Trophoblast cell (in vitro differentiated cells and primary cell): Measurements from ENCODE around the gene KCNK18.

Experiments used
- DNase-seq, 2 donors: peaks; one replicate each; pipeline ENCODE4 v3.0.0-alpha.2; 2016
- H2AFZ ChIP-seq: 2 replicates; pipeline ENCODE4 v1.6.1; 2013; ENCODE audit warnings: low read length, moderate library complexity, mild to moderate bottlenecking; ENCODE audit not compliant: insufficient read depth, poor library complexity
- H2AK5ac ChIP-seq: 2 replicates; pipeline ENCODE4 v1.6.1; 2013; ENCODE audit warnings: mild to moderate bottlenecking, low read length
- H2BK120ac ChIP-seq: 2 replicates; pipeline ENCODE4 v1.6.1; 2013; ENCODE audit warnings: low read length, mild to moderate bottlenecking, moderate library complexity; ENCODE audit not compliant: insufficient read depth, poor library complexity
- H2BK12ac ChIP-seq: 2 replicates; pipeline ENCODE4 v1.6.1; 2013; ENCODE audit warnings: mild to moderate bottlenecking, low read length, moderate library complexity
- H2BK5ac ChIP-seq: 2 replicates; pipeline ENCODE4 v1.6.1; 2013; ENCODE audit warnings: low read length, low read depth, moderate library complexity, mild to moderate bottlenecking; ENCODE audit not compliant: poor library complexity
- H3K14ac ChIP-seq: 2 replicates; pipeline ENCODE4 v1.6.1; 2013; ENCODE audit warnings: mild to moderate bottlenecking, low read length
- H3K18ac ChIP-seq: 2 replicates; pipeline ENCODE4 v1.6.1; 2013; ENCODE audit warnings: mild to moderate bottlenecking, low read length
- H3K23ac ChIP-seq: 2 replicates; pipeline ENCODE4 v1.6.1; 2013; ENCODE audit warnings: low read length
- H3K27ac ChIP-seq: 2 replicates; pipeline ENCODE4 v1.5.1; 2013; ENCODE audit warnings: low read depth, mild to moderate bottlenecking, inconsistent platforms, low read length, moderate library complexity
- H3K27me3 ChIP-seq: 2 replicates; pipeline ENCODE4 v1.6.1; 2013; ENCODE audit warnings: inconsistent platforms, mild to moderate bottlenecking, low read length, moderate library complexity; ENCODE audit not compliant: insufficient read depth
- H3K36me3 ChIP-seq, 2 experiments: 1 replicate in 1 of 2; 2 replicates in 1 of 2; pipeline ENCODE4 v1.6.1; 2013; ENCODE audit warnings: low read length in 2 of 2, mild to moderate bottlenecking in 2 of 2, moderate library complexity in 1 of 2; ENCODE audit not compliant: insufficient read depth in 2 of 2, control insufficient read depth in 1 of 2
- H3K4ac ChIP-seq: 2 replicates; pipeline ENCODE4 v1.6.1; 2013; ENCODE audit warnings: low read depth, mild to moderate bottlenecking, low read length, moderate library complexity
- H3K4me1 ChIP-seq, 2 experiments: 1 replicate in 1 of 2; 2 replicates in 1 of 2; pipeline ENCODE4 v1.6.1; 2013; ENCODE audit warnings: low read length in 2 of 2, mild to moderate bottlenecking in 2 of 2, moderate library complexity in 1 of 2; ENCODE audit not compliant: insufficient read depth in 2 of 2, control insufficient read depth in 1 of 2
- H3K4me2 ChIP-seq: 2 replicates; pipeline ENCODE4 v1.6.1; 2013; ENCODE audit warnings: inconsistent platforms, mild to moderate bottlenecking, low read length, moderate library complexity
- H3K4me3 ChIP-seq: 2 replicates; pipeline ENCODE4 v1.5.1; 2013; ENCODE audit warnings: mild to moderate bottlenecking, low read depth, low read length, inconsistent platforms
- H3K79me1 ChIP-seq: one replicate; pipeline ENCODE4 v1.6.1; 2013; ENCODE audit warnings: low read length
- H3K79me2 ChIP-seq: 2 replicates; pipeline ENCODE4 v1.6.1; 2013; ENCODE audit warnings: low read length, mild to moderate bottlenecking; ENCODE audit not compliant: control insufficient read depth, insufficient read depth, poor library complexity
- H3K9ac ChIP-seq: 2 replicates; pipeline ENCODE4 v1.6.1; 2013; ENCODE audit warnings: mild to moderate bottlenecking, low read length
- H3K9me3 ChIP-seq: 2 replicates; pipeline ENCODE4 v1.6.1; 2013; ENCODE audit warnings: low read depth, mild to moderate bottlenecking, control low read depth, inconsistent platforms, low read length; ENCODE audit not compliant: insufficient read depth
- H4K12ac ChIP-seq: 2 replicates; pipeline ENCODE4 v1.6.1; 2013; ENCODE audit warnings: low read depth, mild to moderate bottlenecking, low read length, moderate library complexity
- H4K8ac ChIP-seq: 2 replicates; pipeline ENCODE4 v1.6.1; 2013; ENCODE audit warnings: low read depth, mild to moderate bottlenecking, low read length, moderate library complexity
- H4K91ac ChIP-seq: one replicate; pipeline ENCODE4 v1.6.1; 2013; ENCODE audit warnings: low read depth, mild to moderate bottlenecking, low read length, moderate library complexity
- WGBS: extraction: QIAGEN DNeasy Blood & Tissue Kit; methylation state at CpG from one replicate; pipeline ENCODE4 v1.1.7; 2013; ENCODE audit warnings: missing lambda C conversion rate; ENCODE audit not compliant: insufficient read length, insufficient coverage; ENCODE audit errors: extremely low coverage; 5-methylcytosine and 5-hydroxymethylcytosine counted together

Gene KCNK18

GRCh38 chr10:117254774-117255735, 57.8 kb downstream of the KCNK18 start:
- no peak overlapping the region for H3K4ac ChIP-seq
- no peak overlapping the region for H4K12ac ChIP-seq
- no peaks in the 10 kb centered on the region for H3K27me3 ChIP-seq

DNA sequence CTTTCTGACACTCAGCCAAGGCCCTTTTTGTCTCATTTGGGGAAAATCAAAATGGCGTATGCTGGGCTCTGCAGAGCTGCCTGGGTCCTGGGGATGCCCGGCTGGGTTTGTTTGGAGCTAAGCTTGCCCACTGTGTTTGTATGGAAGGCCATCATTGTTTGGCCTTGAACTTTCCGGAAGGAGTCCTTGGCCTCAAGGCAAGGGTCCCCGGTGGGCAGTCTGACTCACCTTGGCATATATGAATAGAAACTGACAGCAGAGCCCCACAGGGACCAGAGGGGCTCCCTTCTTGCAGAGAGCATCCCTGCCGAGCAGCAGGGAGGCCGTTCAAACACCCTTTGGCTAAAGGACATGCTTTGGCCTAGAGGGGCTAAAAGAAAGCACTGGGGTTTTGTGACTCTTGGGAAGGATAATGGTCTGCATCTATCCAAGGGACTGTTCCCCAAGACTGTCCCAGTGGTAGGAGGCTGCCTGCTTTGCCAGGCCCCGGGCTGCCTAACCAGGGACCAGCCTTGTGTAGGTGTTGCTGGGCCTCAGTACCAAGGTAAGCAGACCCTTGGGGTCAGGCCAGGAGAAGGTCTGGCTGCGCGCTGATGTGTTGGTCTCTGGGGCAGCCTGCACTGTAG, 58.7 kb downstream of the KCNK18 start:
- Histone ChIP-seq H3K27ac (no peak overlapping the region), H3K79me2 (no peaks in the 10 kb centered on the region), H3K27me3 (no peaks in the 10 kb centered on the region), H2AFZ (no peak overlapping the region), H3K79me1 (no peaks in the 10 kb centered on the region), H2AK5ac (no peak overlapping the region), H3K4me1 (peaks cover 0 to 4% of the 10 kb centered on the region in 2 experiments), H4K91ac (no peak overlapping the region), H4K8ac (no peak overlapping the region), H3K18ac (no peak overlapping the region), H3K23ac (no peak overlapping the region), H2BK5ac (no peak overlapping the region), H2BK120ac (no peak overlapping the region), H3K9me3 (no peaks in the 10 kb centered on the region), H3K9ac (no peak overlapping the region), H3K4me3 (no peak overlapping the region), H3K4ac (no peak overlapping the region), H3K36me3 (no peaks in the 10 kb centered on the region), H2BK12ac (no peak overlapping the region), H4K12ac (no peak overlapping the region), H3K4me2 (no peak overlapping the region), H3K14ac (no peak overlapping the region)
- no peak for DNase-seq
- WGBS: no CpG with 5 or more reads among the region's 9 CpGs

More at GRCh38 chr10:117254774-117255735, 57.8 kb downstream of the KCNK18 start:
- Histone ChIP-seq H3K18ac (no peak overlapping the region), H2AFZ (no peak overlapping the region), H3K27ac (no peak overlapping the region), H3K36me3 (no peaks in the 10 kb centered on the region), H4K8ac (no peak overlapping the region), H3K9me3 (no peaks in the 10 kb centered on the region), H4K91ac (no peak overlapping the region), H3K4me1 (no peaks in the 10 kb centered on the region), H3K4me2 (no peak overlapping the region), H3K9ac (no peak overlapping the region), H3K4me3 (no peak overlapping the region), H3K79me2 (no peaks in the 10 kb centered on the region), H3K79me1 (no peaks in the 10 kb centered on the region), H2BK12ac (no peak overlapping the region), H2BK120ac (no peak overlapping the region), H3K23ac (no peak overlapping the region), H2AK5ac (no peak overlapping the region), H2BK5ac (no peak overlapping the region), H3K14ac (no peak overlapping the region)
- WGBS: no CpG with 5 or more reads among the region's 26 CpGs
- DNase-seq: no peak

GRCh38 chr10:117256910-117257309, 59.6 kb downstream of the KCNK18 start:
- no peaks in the 10 kb centered on the region for H3K79me1 ChIP-seq
- peaks cover 0 to 4% of the 10 kb centered on the region in 2 experiments for H3K4me1 ChIP-seq
- H2BK120ac ChIP-seq: no peak overlapping the region
- no peak overlapping the region for H3K4me3 ChIP-seq
- H3K4ac ChIP-seq: no peak overlapping the region
- H2AK5ac ChIP-seq: no peak overlapping the region
- no peak overlapping the region for H3K4me2 ChIP-seq
- no peak overlapping the region for H4K91ac ChIP-seq
- no peak overlapping the region for H2BK5ac ChIP-seq
- no peak overlapping the region for H3K27ac ChIP-seq
- H3K9ac ChIP-seq: no peak overlapping the region
- H2AFZ ChIP-seq: no peak overlapping the region
- no peaks in the 10 kb centered on the region for H3K79me2 ChIP-seq
- H4K8ac ChIP-seq: no peak overlapping the region
- H3K18ac ChIP-seq: no peak overlapping the region
- no peaks in the 10 kb centered on the region for H3K9me3 ChIP-seq
- no CpG with 5 or more reads among the region's 10 CpGs for WGBS
- H4K12ac ChIP-seq: no peak overlapping the region
- no peak overlapping the region for H3K23ac ChIP-seq
- no peak overlapping the region for H3K14ac ChIP-seq
- DNase-seq: no peak
- no peaks in the 10 kb centered on the region for H3K36me3 ChIP-seq
- no peaks in the 10 kb centered on the region for H3K27me3 ChIP-seq
- no peak overlapping the region for H2BK12ac ChIP-seq

GRCh38 chr10:117257721-117258120, 60.4 kb downstream of the KCNK18 start:
- Histone ChIP-seq H3K9ac (no peak overlapping the region), H3K23ac (no peak overlapping the region)

More at GRCh38 chr10:117257721-117258120, 60.4 kb downstream of the KCNK18 start:
- H3K4me2 ChIP-seq: no peak overlapping the region
- DNase-seq: no peak
- H2BK12ac ChIP-seq: no peak overlapping the region
- H2BK120ac ChIP-seq: no peak overlapping the region
- H3K79me1 ChIP-seq: no peaks in the 10 kb centered on the region
- no CpG with 5 or more reads among the region's 3 CpGs for WGBS
- no peak overlapping the region for H3K14ac ChIP-seq
- H4K8ac ChIP-seq: no peak overlapping the region
- H2BK5ac ChIP-seq: no peak overlapping the region
- no peak overlapping the region for H4K91ac ChIP-seq
- H3K4me3 ChIP-seq: no peak overlapping the region
- no peak overlapping the region for H4K12ac ChIP-seq
- no peaks in the 10 kb centered on the region for H3K79me2 ChIP-seq
- no peak overlapping the region for H2AK5ac ChIP-seq
- H3K27ac ChIP-seq: no peak overlapping the region
- H3K18ac ChIP-seq: no peak overlapping the region
- H3K36me3 ChIP-seq: no peaks in the 10 kb centered on the region
- no peaks in the 10 kb centered on the region for H3K27me3 ChIP-seq
- H2AFZ ChIP-seq: no peak overlapping the region
- H3K9me3 ChIP-seq: no peaks in the 10 kb centered on the region
- peaks cover 0 to 4% of the 10 kb centered on the region in 2 experiments for H3K4me1 ChIP-seq
- no peak overlapping the region for H3K4ac ChIP-seq
